ENCODE results near the gene SLAMF9. TPM values are rescaled to one million over a fixed set of nuclear protein-coding genes. Genes with fewer than 3 reads are reported as not detected.

The SLAMF9 gene
- total and polyA plus RNA-seq, 2 donors (not counting 3 experiments of a cell fraction or from before 2014, with no cell fraction given) = not detected

DNA sequence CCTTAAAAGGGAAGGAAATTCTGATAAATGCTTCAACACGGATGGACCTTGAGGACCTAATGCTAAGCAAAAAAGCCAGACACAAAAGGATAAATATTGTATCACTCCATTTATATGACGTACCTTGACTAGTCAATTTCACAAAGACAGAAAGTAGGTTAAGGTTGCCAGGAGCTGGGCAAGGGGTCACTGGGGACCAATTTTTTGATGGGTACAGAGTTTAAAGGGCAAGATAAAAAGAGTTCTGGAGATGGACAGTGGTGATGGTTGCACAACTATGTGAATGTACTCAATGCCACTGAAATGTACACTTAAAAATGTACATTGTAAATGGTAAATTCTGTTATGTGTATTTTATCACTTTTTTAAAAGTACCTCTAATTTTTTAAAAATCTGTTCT lies 32.1 kb upstream of the SLAMF9 start:
- Histone ChIP-seq H3K9me1 (replicated peaks; ENCODE audit: control insufficient read depth, extremely low read depth, insufficient read depth, low read length) (no peaks in the 10 kb centered on the region), H3K79me2 (ENCODE audit: control insufficient read depth, insufficient read depth, low read length) (no peaks in the 10 kb centered on the region), H3K9me3 (replicated peaks; ENCODE audit: control insufficient read depth, insufficient read depth, low read length) (no peaks in the 10 kb centered on the region), H3K9ac (replicated peaks; ENCODE audit: extremely low read depth, insufficient read depth, low read length) (no peak overlapping the region), H3K27ac (ENCODE audit: insufficient read depth, low read depth, low read length) (no peak overlapping the region), H3K36me3 (ENCODE audit: control insufficient read depth in 2 of 2, extremely low read depth in 1 of 2, insufficient read depth in 2 of 2, low read length in 2 of 2) (no peaks in the 10 kb centered on the region), H3K4me3 (replicated peaks in 1 of 3; ENCODE audit: insufficient read depth in 1 of 3, low read depth in 1 of 3, low read length in 3 of 3) (no peak overlapping the region), H3K4me2 (ENCODE audit: insufficient read depth, low read length) (no peak overlapping the region), H3K27me3 (ENCODE audit: control insufficient read depth in 2 of 2, insufficient read depth in 2 of 2, low read length in 2 of 2) (peaks cover 5 to 8% of the 10 kb centered on the region in 2 experiments), H3K4me1 (ENCODE audit: control insufficient read depth, extremely low read depth, insufficient read depth, low read length) (no peaks in the 10 kb centered on the region), H2AFZ (ENCODE audit: low read depth, low read length) (no peak overlapping the region), H4K20me1 (replicated peaks; ENCODE audit: control insufficient read depth, extremely low read depth, insufficient read depth, low read length) (no peaks in the 10 kb centered on the region)
- POLR2A ChIA-PET = no interaction called here
- CTCF ChIA-PET = interaction anchor here (2.1 to 8.6 kb wide), 2 partner anchors 20 kb away, joined by 7 to 79 read pairs; no protein-coding TSS in a partner anchor
- DNase-seq (ENCODE audit: low read depth, low spot score) = no peak
- intact Hi-C loops (cut with micrococcal nuclease) = no loop called here
- no TSS peak for BruUV-seq (replicated peaks)
- dilution Hi-C loops (cut with MboI; ENCODE audit: extremely low pct_ligation_motif_present, low sequenced_read_pairs) = no loop called here
- TF ChIP-seq POLR2A (IDR thresholded peaks at IDR 0.05; ENCODE audit: low read depth, low read length) = no peak
- no peak for TF ChIP-seq EZH2 (IDR thresholded peaks at IDR 0.05; ENCODE audit: borderline replicate concordance, low read depth, low read length, severe bottlenecking)
- TF ChIP-seq FOS (IDR thresholded peaks at IDR 0.05; ENCODE audit: borderline replicate concordance, insufficient read depth, low read length) = no peak
- no peak for TF ChIP-seq MAX (IDR thresholded peaks at IDR 0.05; ENCODE audit: insufficient read depth, insufficient read length)
- no peak for TF ChIP-seq CTCF (IDR thresholded peaks at IDR 0.05; ENCODE audit: extremely low read depth in 1 of 2, insufficient read depth in 1 of 2, low read depth in 1 of 2, low read length in 2 of 2)
- no peak for TF ChIP-seq MYC (IDR thresholded peaks at IDR 0.05; ENCODE audit: low read depth, low read length)
- no peak for TF ChIP-seq GATA2 (IDR thresholded peaks at IDR 0.05; ENCODE audit: insufficient read depth, insufficient read length, low read depth, low read length)
- TF ChIP-seq JUN (IDR thresholded peaks at IDR 0.05; ENCODE audit: borderline replicate concordance, insufficient read depth, insufficient read length, low read depth) = no peak
- TF ChIP-seq POLR2AphosphoS5 (IDR thresholded peaks at IDR 0.05; ENCODE audit: insufficient read depth, low read depth, low read length) = no peak
- FAIRE-seq = no peak

All from endothelial cell of umbilical vein (primary cell).